ENCODE measurements around the gene FLYWCH2. TPM values are rescaled to one million over a fixed set of nuclear protein-coding genes. Genes with fewer than 3 reads are reported as not detected.
"Not testable (repeated sequence)": the region's sequence is repeated elsewhere in the genome, so short reads cannot be mapped to it uniquely, and the experiment has no call there.

Gene FLYWCH2
- total RNA-seq, 2 experiments from 2014 or later = 7.8 to 8.1 TPM

DNA sequence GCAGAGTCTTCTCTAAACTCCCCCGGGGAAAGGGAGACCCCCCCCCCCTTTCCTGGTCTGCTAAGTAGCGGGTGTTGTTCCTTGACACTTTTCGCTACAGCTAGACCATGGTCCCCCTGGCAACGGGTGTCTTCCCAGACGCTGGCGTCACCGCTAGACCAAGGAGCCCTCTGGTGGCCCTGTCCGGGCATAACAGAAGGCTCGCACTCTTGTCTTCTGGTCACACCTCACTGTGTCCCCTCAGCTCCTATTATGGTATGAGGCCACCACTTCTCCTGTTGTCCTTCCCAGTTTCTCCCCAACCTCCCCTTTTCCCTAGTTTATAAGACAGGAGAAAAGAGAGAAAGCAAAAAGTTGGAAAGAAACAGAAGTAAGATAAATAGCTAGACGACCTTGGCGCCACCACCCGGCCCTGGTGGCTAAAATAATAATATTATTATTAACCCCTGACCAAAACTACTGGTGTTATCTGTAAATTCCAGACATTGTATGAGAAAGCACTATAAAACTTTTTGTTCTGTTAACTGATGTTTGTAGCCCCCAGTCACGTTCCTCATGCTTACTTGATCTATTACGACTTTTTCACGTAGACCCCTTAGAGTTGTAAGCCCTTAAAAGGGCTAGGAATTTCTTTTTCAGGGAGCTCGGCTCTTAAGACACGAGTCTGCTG, 24.2 kb downstream of the FLYWCH2 start:
- TF ChIP-seq, protein P1, sequence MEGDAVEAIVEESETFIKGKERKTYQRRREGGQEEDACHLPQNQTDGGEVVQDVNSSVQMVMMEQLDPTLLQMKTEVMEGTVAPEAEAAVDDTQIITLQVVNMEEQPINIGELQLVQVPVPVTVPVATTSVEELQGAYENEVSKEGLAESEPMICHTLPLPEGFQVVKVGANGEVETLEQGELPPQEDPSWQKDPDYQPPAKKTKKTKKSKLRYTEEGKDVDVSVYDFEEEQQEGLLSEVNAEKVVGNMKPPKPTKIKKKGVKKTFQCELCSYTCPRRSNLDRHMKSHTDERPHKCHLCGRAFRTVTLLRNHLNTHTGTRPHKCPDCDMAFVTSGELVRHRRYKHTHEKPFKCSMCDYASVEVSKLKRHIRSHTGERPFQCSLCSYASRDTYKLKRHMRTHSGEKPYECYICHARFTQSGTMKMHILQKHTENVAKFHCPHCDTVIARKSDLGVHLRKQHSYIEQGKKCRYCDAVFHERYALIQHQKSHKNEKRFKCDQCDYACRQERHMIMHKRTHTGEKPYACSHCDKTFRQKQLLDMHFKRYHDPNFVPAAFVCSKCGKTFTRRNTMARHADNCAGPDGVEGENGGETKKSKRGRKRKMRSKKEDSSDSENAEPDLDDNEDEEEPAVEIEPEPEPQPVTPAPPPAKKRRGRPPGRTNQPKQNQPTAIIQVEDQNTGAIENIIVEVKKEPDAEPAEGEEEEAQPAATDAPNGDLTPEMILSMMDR (IDR thresholded peaks at IDR 0.05) = peak; percentile 41
- H3K27ac Mint-ChIP-seq; intact Hi-C loops (cut with DNase I, micrococcal nuclease); H3K36me3 ChIP-seq (ENCODE audit: insufficient read depth, low read length); H3K36me3 Mint-ChIP-seq (ENCODE audit: low read depth); H3K27me3 Mint-ChIP-seq; ATAC-seq (ENCODE audit: poor library complexity); H3K9me3 ChIP-seq (ENCODE audit: control insufficient read depth in 1 of 2, insufficient read depth in 1 of 2, low read length in 2 of 2); H3K4me3 ChIP-seq (ENCODE audit: low read length); H3K9me3 Mint-ChIP-seq; H3K27me3 ChIP-seq (ENCODE audit: control insufficient read depth in 1 of 2, insufficient read depth in 2 of 2, low read length in 2 of 2); H3K27ac ChIP-seq (ENCODE audit: low read depth in 1 of 2, low read length in 2 of 2): not testable (repeated sequence)
- H3K4me1 ChIP-seq (ENCODE audit: insufficient read depth, low read length) = peaks cover 38% of the 10 kb centered on the region
- DNase-seq = peak in 12 of 14 experiments; percentile 16 to 83 (median 32)
- POLR2A ChIA-PET = interaction anchor here (1.1 to 2.1 kb wide), 2 partner anchors 13 to 25 kb away, joined by 3 to 10 read pairs; partner anchors contain the start of gene FLYWCH2
- Mint-ChIP-seq H3K4me1 (ENCODE audit: low read depth) (peaks cover 43% of the 10 kb centered on the region), H3K4me3 (peak overlapping the region; percentile 54)
- CTCF ChIA-PET = interaction anchor here (0.7 to 2.2 kb wide), 6 partner anchors 20 to 872 kb away, joined by 3 to 11 read pairs (median 4); no protein-coding TSS in a partner anchor

DNA sequence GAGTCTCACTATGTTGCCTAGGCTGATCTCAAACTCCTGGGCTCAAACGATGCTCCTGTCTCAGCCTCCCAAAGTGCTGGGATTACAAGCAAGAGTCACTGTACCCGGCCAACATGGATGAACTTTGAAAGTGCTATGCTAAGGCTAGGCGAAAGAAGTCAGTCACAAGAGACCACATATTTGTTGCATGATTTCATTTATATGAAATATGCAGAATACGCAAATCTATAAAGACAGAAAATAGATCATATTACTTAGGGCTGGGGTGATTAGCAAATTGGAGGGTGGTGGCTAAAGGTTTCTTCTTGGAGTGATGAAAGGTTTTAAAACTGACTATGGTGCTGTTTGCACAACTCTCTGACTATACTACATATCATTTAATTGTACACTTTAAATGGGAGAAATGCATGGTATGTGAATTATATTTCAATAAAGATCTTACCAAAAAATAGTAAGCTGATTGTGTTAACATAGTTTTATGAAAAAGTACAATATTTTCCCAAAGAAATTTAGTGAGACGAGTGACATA, 27.5 kb downstream of the FLYWCH2 start:
- Histone ChIP-seq H3K4me3 (ENCODE audit: low read length) (no peak overlapping the region), H3K27me3 (ENCODE audit: control insufficient read depth in 1 of 2, insufficient read depth in 2 of 2, low read length in 2 of 2) (no peaks in the 10 kb centered on the region), H3K36me3 (ENCODE audit: insufficient read depth, low read length) (peaks cover 9% of the 10 kb centered on the region), H3K9me3 (ENCODE audit: control insufficient read depth in 1 of 2, insufficient read depth in 1 of 2, low read length in 2 of 2) (peaks cover 0 to 3% of the 10 kb centered on the region in 2 experiments), H3K4me1 (ENCODE audit: insufficient read depth, low read length) (peaks cover 33% of the 10 kb centered on the region), H3K27ac (ENCODE audit: low read depth in 1 of 2, low read length in 2 of 2) (no peak overlapping the region)
- peak overlapping the region; percentile 74 for H3K4me3 Mint-ChIP-seq
- POLR2A ChIA-PET = interaction anchor here (3.7 kb wide), 1 partner anchor 27 kb away, joined by 60 read pairs; the partner anchor contains the start of gene FLYWCH2
- no peaks in the 10 kb centered on the region for H3K9me3 Mint-ChIP-seq
- H3K27me3 Mint-ChIP-seq = no peaks in the 10 kb centered on the region
- peaks cover 20% of the 10 kb centered on the region for H3K36me3 Mint-ChIP-seq (ENCODE audit: low read depth)
- H3K27ac Mint-ChIP-seq = peak overlapping the region; percentile 83
- ATAC-seq (ENCODE audit: poor library complexity) (no peak), DNase-seq (no peak)
- H3K4me1 Mint-ChIP-seq (ENCODE audit: low read depth) = peaks cover 45% of the 10 kb centered on the region
- TF ChIP-seq, protein P1 (IDR thresholded peaks at IDR 0.05) = no peak
- CTCF ChIA-PET = interaction anchor here (1.1 to 4.0 kb wide), 2 partner anchors 16 to 36 kb away, joined by 4 to 19 read pairs; no protein-coding TSS in a partner anchor
- intact Hi-C loops (cut with DNase I, micrococcal nuclease) = loop anchor here in 1 of 2 experiments (5.0 kb wide), 1 partner anchor 72 kb away; the partner anchor contains the start of gene PKMYT1

DNA sequence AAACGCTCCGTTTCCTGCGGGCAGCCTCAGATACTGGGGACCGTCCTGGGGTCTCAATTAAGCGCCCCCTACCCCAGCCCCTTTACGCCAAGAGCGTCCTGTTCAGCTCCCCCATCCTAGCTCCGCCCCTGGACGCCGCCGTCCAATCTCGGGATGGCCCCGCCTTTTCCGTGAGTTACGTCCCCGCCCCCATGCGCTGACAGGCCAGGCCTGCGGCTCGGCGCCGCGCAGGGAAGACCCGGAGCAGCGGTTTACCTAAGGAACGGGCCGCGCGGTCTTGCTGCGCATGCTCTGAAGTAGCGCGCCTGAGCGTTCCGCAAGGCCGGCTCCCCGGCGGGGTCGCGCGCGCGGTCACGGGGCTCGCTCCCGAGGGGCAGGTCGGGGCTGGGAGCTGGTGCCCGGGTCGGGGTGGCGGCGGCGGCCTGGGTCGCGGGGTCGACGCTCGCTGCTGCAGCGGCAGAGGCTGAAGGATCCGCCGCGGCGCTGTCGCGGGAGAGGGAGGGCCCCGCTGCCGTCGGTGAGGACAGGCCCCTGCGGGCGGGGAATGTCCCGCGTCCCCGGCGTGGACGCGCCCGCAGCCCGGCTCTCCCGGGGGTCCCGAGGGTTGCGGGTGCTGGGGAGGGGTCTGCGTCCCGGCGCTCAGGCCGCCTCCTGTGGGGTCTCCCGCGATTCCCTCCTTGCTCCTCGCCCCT, 28.8 kb downstream of the FLYWCH2 start, which contains the start of gene FLYWCH1:
TSS of gene FLYWCH1 (plus strand) at position 294 of the 692 bp plus-strand sequence. CDS start 17,755 bp downstream, outside the sequence.
- DNase-seq (peak; percentile 97 to 99 (median 98)), ATAC-seq (ENCODE audit: poor library complexity) (peak; percentile 96)
- no peaks in the 10 kb centered on the region for H3K9me3 Mint-ChIP-seq
- ChIA-PET POLR2A (interaction anchor here (0.6 to 3.7 kb wide), 18 partner anchors 8 to 1602 kb away, joined by 3 to 60 read pairs (median 4); partner anchors contain the start of genes ELOB, FLYWCH2, KCTD5 and SRRM2), CTCF (interaction anchor here (1.0 to 4.0 kb wide), 7 partner anchors 9 to 218 kb away, joined by 3 to 19 read pairs (median 5); no protein-coding TSS in a partner anchor)
- peak within 1 kb of the TSS; percentile 83 for H3K27ac Mint-ChIP-seq
- peaks cover 32% of the 10 kb centered on the region for H3K4me1 Mint-ChIP-seq (ENCODE audit: low read depth)
- Histone ChIP-seq H3K36me3 (ENCODE audit: insufficient read depth, low read length) (peaks cover 13% of the 10 kb centered on the region), H3K27me3 (ENCODE audit: control insufficient read depth in 1 of 2, insufficient read depth in 2 of 2, low read length in 2 of 2) (no peaks in the 10 kb centered on the region), H3K9me3 (ENCODE audit: control insufficient read depth in 1 of 2, insufficient read depth in 1 of 2, low read length in 2 of 2) (no peaks in the 10 kb centered on the region), H3K4me1 (ENCODE audit: insufficient read depth, low read length) (peaks cover 21% of the 10 kb centered on the region), H3K27ac (ENCODE audit: low read depth in 1 of 2, low read length in 2 of 2) (peak within 1 kb of the TSS; percentile 46 to 70), H3K4me3 (ENCODE audit: low read length) (peak within 1 kb of the TSS; percentile 75)
- intact Hi-C loops (cut with DNase I, micrococcal nuclease) = loop anchor here in 1 of 2 experiments (5.0 kb wide), 1 partner anchor 71 kb away; the partner anchor contains the start of gene PKMYT1
- H3K4me3 Mint-ChIP-seq = peak within 1 kb of the TSS; percentile 96
- TF ChIP-seq, protein P1 (IDR thresholded peaks at IDR 0.05) = no peak
- H3K27me3 Mint-ChIP-seq = no peaks in the 10 kb centered on the region
- peaks cover 28% of the 10 kb centered on the region for H3K36me3 Mint-ChIP-seq (ENCODE audit: low read depth)

All from CD4-positive, alpha-beta T cell (primary cell).